HG03342 (cell line): ENCODE results near the gene ADGRV1.
A peak's percentile ranks its signal among the peaks of the same experiment; 100 is the strongest.

Experiments used
- ATAC-seq: cut with Tn5 transposase; IDR thresholded peaks from one replicate; pipeline ENCODE4 v1.9.1; 2021; ENCODE audit warnings: mild to moderate bottlenecking, moderate library complexity; ENCODE audit not compliant: unreplicated experiment

Gene ADGRV1

GRCh38 chr5:91092859-91093783 lies 534.5 kb downstream of the ADGRV1 start:
- ATAC-seq = no peak

- no peak for ATAC-seq
Observed at GRCh38 chr5:91095313-91095712, 536.7 kb downstream of the ADGRV1 start.

GRCh38 chr5:91095786-91096385 lies 537.3 kb downstream of the ADGRV1 start:
- ATAC-seq = no peak

- no peak for ATAC-seq
Observed at GRCh38 chr5:91098541-91098940, 539.9 kb downstream of the ADGRV1 start.

GRCh38 chr5:91101600-91102379 lies 543.2 kb downstream of the ADGRV1 start:
- peak; percentile 98 for ATAC-seq

GRCh38 chr5:91103353-91104061 lies 544.9 kb downstream of the ADGRV1 start:
- ATAC-seq = no peak

GRCh38 chr5:91104062-91104448 lies 545.5 kb downstream of the ADGRV1 start:
- no peak for ATAC-seq

- no peak for ATAC-seq
Observed at GRCh38 chr5:91106842-91107511, 548.4 kb downstream of the ADGRV1 start.

GRCh38 chr5:91109634-91110033 lies 551.0 kb downstream of the ADGRV1 start:
- no peak for ATAC-seq

GRCh38 chr5:91110686-91111085 lies 552.1 kb downstream of the ADGRV1 start:
- ATAC-seq = no peak

- no peak for ATAC-seq
Observed at GRCh38 chr5:91111473-91112238, 553.1 kb downstream of the ADGRV1 start.

- no peak for ATAC-seq
Observed at GRCh38 chr5:91114658-91115057, 556.1 kb downstream of the ADGRV1 start.

GRCh38 chr5:91118354-91118753 lies 559.8 kb downstream of the ADGRV1 start:
- no peak for ATAC-seq

- no peak for ATAC-seq
Observed at GRCh38 chr5:91118796-91119195, 560.2 kb downstream of the ADGRV1 start.

GRCh38 chr5:91119217-91119616 lies 560.6 kb downstream of the ADGRV1 start:
- ATAC-seq = no peak

GRCh38 chr5:91119981-91120850 lies 561.6 kb downstream of the ADGRV1 start:
- no peak for ATAC-seq

GRCh38 chr5:91121347-91121993 lies 562.9 kb downstream of the ADGRV1 start:
- no peak for ATAC-seq

GRCh38 chr5:91122651-91123050 lies 564.1 kb downstream of the ADGRV1 start:
- no peak for ATAC-seq
